ENCODE results near the gene RPGRIP1L. TPM values are rescaled to one million over a fixed set of nuclear protein-coding genes. Genes with fewer than 3 reads are reported as not detected.

The RPGRIP1L gene
- total RNA-seq, 1 experiment from 2014 or later = 16.1 TPM

GRCh38 chr16:53605831-53606400 is 97.7 kb downstream of the RPGRIP1L start:
- H3K4me1 ChIP-seq = peaks cover 44% of the 10 kb centered on the region
- no peaks in the 10 kb centered on the region for H3K36me3 ChIP-seq (ENCODE audit: control insufficient read depth, insufficient read depth, low read length)
- H3K4me1 Mint-ChIP-seq (ENCODE audit: low read depth, unreplicated experiment) = peaks cover 38% of the 10 kb centered on the region
- DNase-seq = no peak
- H3K27me3 ChIP-seq (replicated peaks; ENCODE audit: control insufficient read depth, insufficient read depth, low read length) = no peaks in the 10 kb centered on the region
- intact Hi-C loops (cut with micrococcal nuclease; ENCODE audit: unreplicated experiment) = no loop called here
- H3K4me3 ChIP-seq (ENCODE audit: low read depth, low read length) = no peak overlapping the region
- H3K36me3 Mint-ChIP-seq (ENCODE audit: insufficient read depth, unreplicated experiment) = no peaks in the 10 kb centered on the region
- H3K27ac Mint-ChIP-seq (ENCODE audit: unreplicated experiment) = no peak overlapping the region
- no peaks in the 10 kb centered on the region for H3K9me3 ChIP-seq
- POLR2A ChIA-PET = no interaction called here
- no peaks in the 10 kb centered on the region for H3K27me3 Mint-ChIP-seq (ENCODE audit: insufficient read depth, unreplicated experiment)
- no TSS peak for BruUV-seq (replicated peaks)
- no peak for TF ChIP-seq CTCF (IDR thresholded peaks at IDR 0.05; ENCODE audit: insufficient read depth in 1 of 2, low read depth in 1 of 2, low read length in 1 of 2, severe bottlenecking in 1 of 2, unreplicated experiment in 1 of 2)
- CTCF ChIA-PET = no interaction called here
- no peak overlapping the region for H3K4me3 Mint-ChIP-seq (ENCODE audit: unreplicated experiment)
- H3K9me3 Mint-ChIP-seq (ENCODE audit: unreplicated experiment) = no peaks in the 10 kb centered on the region

- H3K4me1 Mint-ChIP-seq (ENCODE audit: low read depth, unreplicated experiment) = peaks cover 33% of the 10 kb centered on the region
- Histone ChIP-seq H3K4me3 (ENCODE audit: low read depth, low read length) (no peak overlapping the region), H3K27me3 (replicated peaks; ENCODE audit: control insufficient read depth, insufficient read depth, low read length) (no peaks in the 10 kb centered on the region), H3K9me3 (no peaks in the 10 kb centered on the region), H3K4me1 (peaks cover 38% of the 10 kb centered on the region), H3K36me3 (ENCODE audit: control insufficient read depth, insufficient read depth, low read length) (no peaks in the 10 kb centered on the region)
- BruUV-seq (replicated peaks) = no TSS peak
- no peaks in the 10 kb centered on the region for H3K27me3 Mint-ChIP-seq (ENCODE audit: insufficient read depth, unreplicated experiment)
- TF ChIP-seq CTCF (IDR thresholded peaks at IDR 0.05; ENCODE audit: insufficient read depth in 1 of 2, low read depth in 1 of 2, low read length in 1 of 2, severe bottlenecking in 1 of 2, unreplicated experiment in 1 of 2) = no peak
- H3K4me3 Mint-ChIP-seq (ENCODE audit: unreplicated experiment) = no peak overlapping the region
- intact Hi-C loops (cut with micrococcal nuclease; ENCODE audit: unreplicated experiment) = no loop called here
- no peaks in the 10 kb centered on the region for H3K9me3 Mint-ChIP-seq (ENCODE audit: unreplicated experiment)
- POLR2A ChIA-PET = no interaction called here
- DNase-seq = no peak
- CTCF ChIA-PET = no interaction called here
- H3K36me3 Mint-ChIP-seq (ENCODE audit: insufficient read depth, unreplicated experiment) = no peaks in the 10 kb centered on the region
- no peak overlapping the region for H3K27ac Mint-ChIP-seq (ENCODE audit: unreplicated experiment)
Measured at GRCh38 chr16:53605356-53605755, 98.3 kb downstream of the RPGRIP1L start.

GRCh38 chr16:53601961-53602360 is 101.7 kb downstream of the RPGRIP1L start:
- ChIA-PET POLR2A (no interaction called here), CTCF (no interaction called here)
- H3K4me3 ChIP-seq (ENCODE audit: low read depth, low read length) = no peak overlapping the region
- no TSS peak for BruUV-seq (replicated peaks)
- no peaks in the 10 kb centered on the region for H3K9me3 ChIP-seq
- H3K27me3 ChIP-seq (replicated peaks; ENCODE audit: control insufficient read depth, insufficient read depth, low read length) = no peaks in the 10 kb centered on the region
- peaks cover under 1% of the 10 kb centered on the region for H3K4me1 Mint-ChIP-seq (ENCODE audit: low read depth, unreplicated experiment)
- no peak overlapping the region for H3K4me3 Mint-ChIP-seq (ENCODE audit: unreplicated experiment)
- no peak overlapping the region for H3K27ac Mint-ChIP-seq (ENCODE audit: unreplicated experiment)
- intact Hi-C loops (cut with micrococcal nuclease; ENCODE audit: unreplicated experiment) = no loop called here
- no peaks in the 10 kb centered on the region for H3K36me3 Mint-ChIP-seq (ENCODE audit: insufficient read depth, unreplicated experiment)
- DNase-seq = no peak
- H3K27me3 Mint-ChIP-seq (ENCODE audit: insufficient read depth, unreplicated experiment) = no peaks in the 10 kb centered on the region
- peaks cover 4% of the 10 kb centered on the region for H3K4me1 ChIP-seq
- H3K9me3 Mint-ChIP-seq (ENCODE audit: unreplicated experiment) = peaks cover under 1% of the 10 kb centered on the region
- no peaks in the 10 kb centered on the region for H3K36me3 ChIP-seq (ENCODE audit: control insufficient read depth, insufficient read depth, low read length)
- no peak for TF ChIP-seq CTCF (IDR thresholded peaks at IDR 0.05; ENCODE audit: insufficient read depth in 1 of 2, low read depth in 1 of 2, low read length in 1 of 2, severe bottlenecking in 1 of 2, unreplicated experiment in 1 of 2)
